K562 (cell line): ENCODE results near the gene GIPC3. TPM values are rescaled to one million over a fixed set of nuclear protein-coding genes. Genes with fewer than 3 reads are reported as not detected.

Experiments used
- ATAC-seq: fragments of 200-7000 bp; cut with Tn5 transposase; 3 replicates; pipeline ENCODE4 v1.9.1; 2020; ENCODE audit warnings: moderate library complexity
- BruUV-seq: library from RNA; stranded (reverse); fragments of 400-500 nt; replicated peaks from 2 replicates; lab custom pipeline; 2021; lab: Mats Ljungman, UMichigan
- CTCF ChIA-PET: fragments of 300-600 bp; formaldehyde crosslinking; extraction: SDS; loops from one replicate; lab custom pipeline; 2021; ENCODE audit warnings: low intra/inter-chr PET ratio; lab: Yijun Ruan, JAX
- POLR2A ChIA-PET: fragments of 300-600, 350-650 bp; sonication (Branson Sonifier 250); formaldehyde crosslinking; extraction: SDS; loops from one replicate; lab custom pipeline; 2021; ENCODE audit warnings: antibody characterized with exemption, inconsistent platforms; lab: Yijun Ruan, JAX
- DNase-seq, 4 experiments: peaks; one replicate each; pipeline versions ENCODE4 v3.0.0 to v3.0.0-alpha.2; 2011 to 2018; ENCODE audit warnings: low spot score in 3 of 4, mixed read lengths in 3 of 4; ENCODE audit errors: extremely low read depth in 1 of 4
- FAIRE-seq: peaks from 2 replicates; lab custom pipeline; 2011; peaks lifted over from hg19 to GRCh38; lab: Jason Lieb, UNC
- H2AFZ ChIP-seq: 2 replicates; pipeline ENCODE4 v1.6.0; 2011; ENCODE audit warnings: low read depth, low read length, control low read depth, inconsistent platforms
- H3K27ac ChIP-seq: fragments of 200-600 bp; 3 replicates; pipeline ENCODE4 v1.8.0; 2011; ENCODE audit warnings: low read depth, mild to moderate bottlenecking, control low read depth, inconsistent platforms, low read length, moderate library complexity, mixed read lengths; ENCODE audit errors: extremely low read depth
- H3K27me3 ChIP-seq, 2 experiments: fragments of 300-600 bp in 1 of 2; 2 replicates in 1 of 2; 3 replicates in 1 of 2; pipeline versions ENCODE4 v1.6.0 to v1.8.0; 2011; ENCODE audit warnings: inconsistent platforms in 2 of 2, low read length in 2 of 2, mild to moderate bottlenecking in 1 of 2, mixed read lengths in 1 of 2, moderate library complexity in 1 of 2; ENCODE audit not compliant: control insufficient read depth in 2 of 2, insufficient read depth in 2 of 2
- H3K36me3 ChIP-seq: fragments of 300-600 bp; 3 replicates; pipeline ENCODE4 v1.8.0; 2011; ENCODE audit warnings: mild to moderate bottlenecking, low read length, inconsistent platforms; ENCODE audit not compliant: control insufficient read depth, insufficient read depth
- H3K4me1 ChIP-seq, 2 experiments: fragments of 200-600 bp in 1 of 2; replicated peaks in 1 of 2; 2 replicates in 1 of 2; 3 replicates in 1 of 2; pipeline versions ENCODE4 v1.5.1 to v1.8.0; 2011; ENCODE audit warnings: inconsistent platforms in 2 of 2, low read length in 2 of 2, mild to moderate bottlenecking in 1 of 2, mixed read lengths in 1 of 2, moderate library complexity in 1 of 2; ENCODE audit not compliant: control insufficient read depth in 2 of 2, insufficient read depth in 2 of 2
- H3K4me2 ChIP-seq: 2 replicates; pipeline ENCODE4 v1.6.1; 2011; ENCODE audit warnings: low read length, control low read depth, inconsistent platforms, mixed read lengths; ENCODE audit not compliant: insufficient read depth
- H3K4me3 ChIP-seq: fragments of 200-600 bp; sonication (generic), shearing (Covaris generic); 2 replicates; pipeline ENCODE4 v1.5.1; 2016; ENCODE audit warnings: control low read depth, inconsistent platforms
- H3K79me2 ChIP-seq: fragments of 200-600 bp; 3 replicates; pipeline ENCODE4 v1.8.0; 2011; ENCODE audit warnings: low read length, inconsistent platforms; ENCODE audit not compliant: control insufficient read depth, insufficient read depth
- H3K9ac ChIP-seq, 2 experiments: 2 replicates each; pipeline versions ENCODE4 v1.6.0 to v1.6.1; 2011; ENCODE audit warnings: low read depth in 2 of 2, low read length in 2 of 2, control low read depth in 1 of 2, inconsistent platforms in 1 of 2, mild to moderate bottlenecking in 1 of 2, mixed read lengths in 1 of 2; ENCODE audit not compliant: insufficient read depth in 1 of 2
- H3K9me1 ChIP-seq: one replicate; pipeline ENCODE4 v1.6.0; 2011; ENCODE audit warnings: inconsistent platforms, mild to moderate bottlenecking, low read length, moderate library complexity; ENCODE audit not compliant: control insufficient read depth, insufficient read depth
- H3K9me3 ChIP-seq: replicated peaks from 2 replicates; pipeline ENCODE4 v1.5.1; 2011; ENCODE audit warnings: low read depth, low read length, inconsistent platforms; ENCODE audit not compliant: control insufficient read depth, insufficient read depth
- H4K20me1 ChIP-seq: replicated peaks from 2 replicates; pipeline ENCODE4 v1.6.1; 2011; ENCODE audit warnings: low read length, inconsistent platforms, mixed read lengths; ENCODE audit not compliant: control insufficient read depth, insufficient read depth
- DEAF1 ChIP-seq: fragments of 450-650 bp; formaldehyde crosslinking; IDR thresholded peaks from 2 replicates; pipeline ENCODE4 v1.4.0; 2020; ENCODE audit warnings: mild to moderate bottlenecking, moderate library complexity
- HMG20A ChIP-seq: fragments of 450-650 bp; formaldehyde crosslinking; conservative IDR thresholded peaks from 2 replicates; pipeline ENCODE4 v1.4.0; 2020; ENCODE audit warnings: mild to moderate bottlenecking, mixed read lengths
- HNRNPLL ChIP-seq: fragments of 200-400 bp; formaldehyde crosslinking; IDR thresholded peaks from 2 replicates; pipeline ENCODE4 v1.6.1; 2017; ENCODE audit warnings: low read length, low read depth, mild to moderate bottlenecking; ENCODE audit not compliant: poor library complexity, severe bottlenecking
- MEF2D ChIP-seq: conservative IDR thresholded peaks from 2 replicates; pipeline ENCODE4 v1.6.1; 2016; ENCODE audit warnings: low read depth, missing genetic modification characterization, missing compliant biosample characterization
- POLR2G ChIP-seq: fragments of 200-400 bp; formaldehyde crosslinking; IDR thresholded peaks from 2 replicates; pipeline ENCODE4 v1.6.1; 2017; ENCODE audit warnings: low read depth, mild to moderate bottlenecking, antibody characterized with exemption, low read length, moderate library complexity
- TFE3 ChIP-seq: fragments of 450-650 bp; formaldehyde crosslinking; IDR thresholded peaks from 2 replicates; pipeline ENCODE4 v1.4.0; 2020; ENCODE audit warnings: mild to moderate bottlenecking, mixed read lengths
- WGBS: fragments of 100-300 bp; shearing (Covaris generic); methylation state at CpG from one replicate; pipeline ENCODE4 v1.1.6; 2016; ENCODE audit warnings: low coverage, mixed read lengths; ENCODE audit not compliant: insufficient coverage; ENCODE audit errors: missing lambda C conversion rate; 5-methylcytosine and 5-hydroxymethylcytosine counted together
- in situ Hi-C: fragments of 300-500 bp; cut with MboI; formaldehyde crosslinking; loops from 4 replicates; pipeline ENCODE4 v1.15.0; 2018; ENCODE audit warnings: inconsistent platforms, mixed read lengths
- intact Hi-C: fragments of 100-400 bp; cut with micrococcal nuclease; formaldehyde crosslinking; loops from 2 replicates; pipeline ENCODE4 v1.14.2; 2022
- polyA plus RNA-seq, 8 experiments: library from polyadenylated mRNA; depleted of rRNA in 4 of 8; stranded (reverse) in 5 of 8; unstranded in 3 of 8; fragments of >200 nt; fragmentation: Nextera tagmentation in 2 of 8; fragmentation: Illumina TruSeq in 1 of 8; extraction: Ambion mirVana in 2 of 8; extraction: Trizol in 1 of 8; gene quantifications; 2 replicates each; pipeline versions ENCODE4 v1.2.1 to v1.2.3, GENCODE V29; 2011 to 2014; ENCODE audit warnings: inconsistent platforms in 1 of 8, missing spikeins in 1 of 8
- total RNA-seq, 7 experiments: library from RNA; depleted of rRNA in 6 of 7; stranded (reverse); fragments of >200 nt in 6 of 7; fragmentation: Illumina TruSeq in 2 of 7; extraction: Trizol in 2 of 7; gene quantifications; 2 replicates each; pipeline versions ENCODE4 v1.2.1 to v1.2.3, GENCODE V29; 2011 to 2021; ENCODE audit warnings: low replicate concordance in 1 of 7

GIPC3 gene
- total and polyA plus RNA-seq, 9 of the 15 experiments (the other 6 are each of a cell fraction or from before 2014, with no cell fraction given), result 0.03 to 3.6 (median 1.5) TPM; not detected in 1

DNA sequence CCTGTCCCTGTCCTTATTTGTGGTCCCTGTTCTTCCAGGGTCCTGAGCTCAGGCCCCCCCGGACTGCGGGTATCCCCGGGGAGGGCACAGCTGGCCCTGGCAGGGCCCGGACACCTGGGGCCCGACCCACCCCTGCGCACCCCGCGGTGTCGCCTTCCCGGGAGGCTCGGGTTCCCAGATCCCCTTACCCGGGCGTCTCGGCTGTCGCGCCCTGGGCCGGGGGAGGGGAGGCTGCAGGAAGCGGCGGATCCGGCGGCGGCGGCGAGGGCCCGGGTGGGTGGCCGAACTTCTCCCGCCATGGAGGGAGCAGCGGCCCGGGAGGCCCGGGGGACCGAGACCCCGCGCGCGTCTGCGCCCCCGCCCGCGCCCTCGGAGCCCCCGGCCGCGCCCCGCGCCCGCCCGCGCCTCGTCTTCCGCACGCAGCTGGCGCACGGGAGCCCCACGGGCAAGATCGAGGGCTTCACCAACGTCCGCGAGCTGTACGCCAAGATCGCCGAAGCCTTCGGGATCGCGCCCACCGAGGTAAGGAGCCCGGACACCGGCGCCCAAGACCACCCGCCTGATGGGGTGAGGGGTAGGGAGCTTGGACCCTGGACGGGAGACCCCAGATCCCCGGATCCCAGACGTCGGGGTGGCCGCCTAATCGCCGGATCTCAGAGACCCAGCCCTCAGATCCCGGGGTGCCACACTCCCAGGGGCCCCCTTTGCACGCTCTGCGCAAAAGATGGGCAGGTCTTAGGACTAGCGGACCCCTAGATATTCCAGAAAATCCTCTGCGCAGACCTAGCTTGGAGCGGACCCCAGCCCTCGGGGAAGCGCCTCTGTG, at the start of gene GIPC3 (continued):
- no peak for TF ChIP-seq DEAF1 (CRISPR knock-in tag)

- H3K9me3 ChIP-seq, result no peaks in the 10 kb centered on the region
- ChIA-PET CTCF (no interaction called here), POLR2A (no interaction called here)
- FAIRE-seq, result no peak
- TF ChIP-seq TFE3 (CRISPR knock-in tag) (no peak), HMG20A (CRISPR knock-in tag) (no peak), HNRNPLL (no peak), POLR2G (peak; percentile 66), MEF2D (tag) (no peak)
- H4K20me1 ChIP-seq, result 0 out of 2 replicates have a peak, but pooled peaks cover 5% of the 10 kb centered on the region
- no peaks in the 10 kb centered on the region for H3K9me1 ChIP-seq
- ATAC-seq, result no peak
- H3K79me2 ChIP-seq, result no peaks in the 10 kb centered on the region
- peaks cover 7 to 48% of the 10 kb centered on the region in 2 experiments; a peak in 3 of 5 replicates for H3K4me1 ChIP-seq
- intact Hi-C loops, result no loop called here
- H3K4me2 ChIP-seq, result no peak overlapping the region
- DNase-seq, result no peak
- in situ Hi-C loops, result no loop called here
- WGBS, result 94% methylated on average over 10 of the region's 14 CpGs
- no peak overlapping the region; a peak in 1 of 4 replicates for H3K9ac ChIP-seq
- H2AFZ ChIP-seq, result no peak overlapping the region
- no peak overlapping the region for H3K27ac ChIP-seq
- peaks cover 55% of the 10 kb centered on the region; the same call in 2 of the 3 replicates for H3K36me3 ChIP-seq
- H3K27me3 ChIP-seq, result no peaks in the 10 kb centered on the region
- no TSS peak for BruUV-seq
- H3K4me3 ChIP-seq, result no peak overlapping the region
Measured at GRCh38 chr19:3535563-3535965, 49.7 kb upstream of the GIPC3 start.
